Activated CD8-positive, alpha-beta memory T cell treated with anti-CD3 and anti-CD28 coated beads, Interleukin-2, amount 10 ng/mL, durations not matched to agents 7 days and 5 days (primary cell): ENCODE data around the gene HOOK1. TPM values are rescaled to one million over a fixed set of nuclear protein-coding genes. Genes with fewer than 3 reads are reported as not detected.
"Not testable (repeated sequence)": the region's sequence is repeated elsewhere in the genome, so short reads cannot be mapped to it uniquely, and the experiment has no call there.

ENCODE experiments used
- ATAC-seq: fragments of 150-1000 bp; cut with Tn5 transposase; one replicate; pipeline ENCODE4 v1.10.0; 2021; ENCODE audit warnings: moderate library complexity
- CTCF ChIA-PET: fragments of 350-600 bp; sonication (Branson Sonifier 250); formaldehyde crosslinking; loops from one replicate; lab custom pipeline; 2021; ENCODE audit warnings: antibody characterized with exemption; lab: Charles Lee
- DNase-seq: peaks from one replicate; pipeline ENCODE4 v3.0.0-alpha.2; 2020
- H3K27ac Mint-ChIP-seq: one replicate; pipeline ENCODE4 v1.8.0; 2021; ENCODE audit warnings: mild to moderate bottlenecking, mixed read lengths
- H3K27me3 Mint-ChIP-seq: one replicate; pipeline ENCODE4 v1.8.0; 2021; ENCODE audit warnings: mixed read lengths
- H3K36me3 Mint-ChIP-seq: one replicate; pipeline ENCODE4 v1.8.0; 2021; ENCODE audit warnings: mild to moderate bottlenecking, mixed read lengths
- H3K4me1 Mint-ChIP-seq: one replicate; pipeline ENCODE4 v1.8.0; 2021; ENCODE audit warnings: mixed read lengths
- H3K4me3 Mint-ChIP-seq: one replicate; pipeline ENCODE4 v1.8.0; 2021; ENCODE audit warnings: mild to moderate bottlenecking, moderate library complexity, mixed read lengths
- H3K9me3 Mint-ChIP-seq: one replicate; pipeline ENCODE4 v1.8.0; 2022; ENCODE audit warnings: low read depth, mixed read lengths
- total RNA-seq, 2 experiments: library from RNA; stranded (reverse); gene quantifications; one replicate each; pipeline ENCODE4 v1.2.3, GENCODE V29; 2021

HOOK1 gene
- total RNA-seq, 2 experiments from 2014 or later, result 1.0 to 2.3 TPM

- ATAC-seq (no peak), DNase-seq (no peak)
- CTCF ChIA-PET, result no interaction called here
- no peaks in the 10 kb centered on the region for H3K9me3 Mint-ChIP-seq
- no peak overlapping the region for H3K4me3 Mint-ChIP-seq
- no peaks in the 10 kb centered on the region for H3K4me1 Mint-ChIP-seq
- no peaks in the 10 kb centered on the region for H3K27me3 Mint-ChIP-seq
- H3K27ac Mint-ChIP-seq, result no peak overlapping the region
- no peaks in the 10 kb centered on the region for H3K36me3 Mint-ChIP-seq
Measured at GRCh38 chr1:59845091-59845490, 30.3 kb downstream of the HOOK1 start.

GRCh38 chr1:59846209-59846894, 31.6 kb downstream of the HOOK1 start:
- H3K27ac Mint-ChIP-seq, result no peak overlapping the region
- CTCF ChIA-PET, result no interaction called here
- H3K27me3 Mint-ChIP-seq, result no peaks in the 10 kb centered on the region
- H3K36me3 Mint-ChIP-seq, result no peaks in the 10 kb centered on the region
- no peak for DNase-seq
- no peaks in the 10 kb centered on the region for H3K4me1 Mint-ChIP-seq
- no peaks in the 10 kb centered on the region for H3K9me3 Mint-ChIP-seq
- no peak for ATAC-seq
- no peak overlapping the region for H3K4me3 Mint-ChIP-seq

- no peak for DNase-seq
- ATAC-seq, result no peak
- Mint-ChIP-seq H3K27me3 (no peaks in the 10 kb centered on the region), H3K36me3 (no peaks in the 10 kb centered on the region), H3K27ac (no peak overlapping the region), H3K4me3 (no peak overlapping the region), H3K9me3 (no peaks in the 10 kb centered on the region), H3K4me1 (no peaks in the 10 kb centered on the region)
- CTCF ChIA-PET, result no interaction called here
Measured at GRCh38 chr1:59846895-59847282, 32.1 kb downstream of the HOOK1 start.

GRCh38 chr1:59852117-59852516, 37.4 kb downstream of the HOOK1 start:
- Mint-ChIP-seq H3K4me3 (no peak overlapping the region), H3K4me1 (no peaks in the 10 kb centered on the region), H3K27me3 (no peaks in the 10 kb centered on the region), H3K27ac (no peak overlapping the region), H3K9me3 (no peaks in the 10 kb centered on the region), H3K36me3 (peaks cover 4% of the 10 kb centered on the region)
- CTCF ChIA-PET, result no interaction called here
- no peak for DNase-seq
- ATAC-seq, result no peak

- H3K36me3 Mint-ChIP-seq, H3K27me3 Mint-ChIP-seq, CTCF ChIA-PET, H3K9me3 Mint-ChIP-seq, H3K27ac Mint-ChIP-seq, DNase-seq, ATAC-seq, H3K4me3 Mint-ChIP-seq, H3K4me1 Mint-ChIP-seq: not testable (repeated sequence)
Measured at GRCh38 chr1:59855297-59855696, 40.5 kb downstream of the HOOK1 start.

GRCh38 chr1:59856725-59857338, 42.1 kb downstream of the HOOK1 start:
- Mint-ChIP-seq H3K27ac (no peak overlapping the region), H3K4me1 (no peaks in the 10 kb centered on the region), H3K9me3 (no peaks in the 10 kb centered on the region), H3K27me3 (no peaks in the 10 kb centered on the region), H3K4me3 (no peak overlapping the region), H3K36me3 (peaks cover 4% of the 10 kb centered on the region)
- CTCF ChIA-PET, result no interaction called here
- ATAC-seq, result no peak
- DNase-seq, result no peak

GRCh38 chr1:59857679-59858354, 43.1 kb downstream of the HOOK1 start:
- H3K4me3 Mint-ChIP-seq, result no peak overlapping the region
- ATAC-seq (no peak), DNase-seq (no peak)
- peaks cover 4% of the 10 kb centered on the region for H3K36me3 Mint-ChIP-seq
- no peaks in the 10 kb centered on the region for H3K9me3 Mint-ChIP-seq
- H3K27ac Mint-ChIP-seq, result no peak overlapping the region
- H3K27me3 Mint-ChIP-seq, result no peaks in the 10 kb centered on the region
- no peaks in the 10 kb centered on the region for H3K4me1 Mint-ChIP-seq
- CTCF ChIA-PET, result interaction anchor here (0.9 kb wide), 1 partner anchor 89 kb away, joined by 3 read pairs; no protein-coding TSS in a partner anchor

- no peaks in the 10 kb centered on the region for H3K27me3 Mint-ChIP-seq
- no peak for DNase-seq
- H3K27ac Mint-ChIP-seq, result no peak overlapping the region
- no peaks in the 10 kb centered on the region for H3K9me3 Mint-ChIP-seq
- CTCF ChIA-PET, result interaction anchor here (1.4 kb wide), 1 partner anchor 17 kb away, joined by 3 read pairs; no protein-coding TSS in a partner anchor
- H3K36me3 Mint-ChIP-seq, result no peaks in the 10 kb centered on the region
- H3K4me1 Mint-ChIP-seq, result no peaks in the 10 kb centered on the region
- H3K4me3 Mint-ChIP-seq, result no peak overlapping the region
- no peak for ATAC-seq
Measured at GRCh38 chr1:59866462-59866861, 51.7 kb downstream of the HOOK1 start.

- Mint-ChIP-seq H3K27ac (no peak overlapping the region), H3K4me3 (no peak overlapping the region), H3K36me3 (no peaks in the 10 kb centered on the region), H3K4me1 (no peaks in the 10 kb centered on the region), H3K27me3 (no peaks in the 10 kb centered on the region), H3K9me3 (no peaks in the 10 kb centered on the region)
- DNase-seq (no peak), ATAC-seq (no peak)
- CTCF ChIA-PET, result no interaction called here
Measured at GRCh38 chr1:59871746-59872145, 57.0 kb downstream of the HOOK1 start.

GRCh38 chr1:59877108-59877682, 62.4 kb downstream of the HOOK1 start:
- no peak for DNase-seq
- H3K27ac Mint-ChIP-seq, result no peak overlapping the region
- CTCF ChIA-PET, result interaction anchor here (3.5 kb wide), 1 partner anchor 70 kb away, joined by 36 read pairs; no protein-coding TSS in a partner anchor
- ATAC-seq, result no peak
- H3K27me3 Mint-ChIP-seq, result no peaks in the 10 kb centered on the region
- H3K9me3 Mint-ChIP-seq, result peaks cover 3% of the 10 kb centered on the region
- H3K4me1 Mint-ChIP-seq, result no peaks in the 10 kb centered on the region
- peaks cover 3% of the 10 kb centered on the region for H3K36me3 Mint-ChIP-seq
- H3K4me3 Mint-ChIP-seq, result no peak overlapping the region

GRCh38 chr1:59878370-59878769, 63.6 kb downstream of the HOOK1 start:
- no peak overlapping the region for H3K4me3 Mint-ChIP-seq
- H3K4me1 Mint-ChIP-seq, result no peaks in the 10 kb centered on the region
- H3K9me3 Mint-ChIP-seq, result peaks cover 3% of the 10 kb centered on the region
- peaks cover 3% of the 10 kb centered on the region for H3K36me3 Mint-ChIP-seq
- DNase-seq (no peak), ATAC-seq (no peak)
- H3K27ac Mint-ChIP-seq, result no peak overlapping the region
- CTCF ChIA-PET, result interaction anchor here (1.1 to 3.5 kb wide), 3 partner anchors 15 to 69 kb away, joined by 4 to 36 read pairs (median 4); no protein-coding TSS in a partner anchor
- H3K27me3 Mint-ChIP-seq, result peaks cover 2% of the 10 kb centered on the region

GRCh38 chr1:59879574-59879973, 64.8 kb downstream of the HOOK1 start:
- CTCF ChIA-PET, result interaction anchor here (0.6 to 3.5 kb wide), 6 partner anchors 14 to 415 kb away, joined by 3 to 36 read pairs (median 4); no protein-coding TSS in a partner anchor
- peaks cover 2% of the 10 kb centered on the region for H3K27me3 Mint-ChIP-seq
- ATAC-seq (no peak), DNase-seq (peak; percentile 67)
- H3K27ac Mint-ChIP-seq, result no peak overlapping the region
- H3K9me3 Mint-ChIP-seq, result peaks cover 3% of the 10 kb centered on the region
- no peaks in the 10 kb centered on the region for H3K4me1 Mint-ChIP-seq
- H3K4me3 Mint-ChIP-seq, result no peak overlapping the region
- peaks cover 3% of the 10 kb centered on the region for H3K36me3 Mint-ChIP-seq

GRCh38 chr1:59879996-59880505, 65.3 kb downstream of the HOOK1 start:
- Mint-ChIP-seq H3K36me3 (peaks cover 3% of the 10 kb centered on the region), H3K9me3 (peaks cover 3% of the 10 kb centered on the region), H3K27ac (no peak overlapping the region), H3K4me3 (no peak overlapping the region), H3K4me1 (no peaks in the 10 kb centered on the region), H3K27me3 (peaks cover 2% of the 10 kb centered on the region)
- ATAC-seq (no peak), DNase-seq (no peak)
- CTCF ChIA-PET, result interaction anchor here (1.1 to 2.8 kb wide), 5 partner anchors 13 to 69 kb away, joined by 3 to 29 read pairs (median 4); no protein-coding TSS in a partner anchor
